ENCODE results near the gene PAIP2B. TPM values are rescaled to one million over a fixed set of nuclear protein-coding genes. Genes with fewer than 3 reads are reported as not detected.
"Not testable (repeated sequence)": the region's sequence is repeated elsewhere in the genome, so short reads cannot be mapped to it uniquely, and the experiment has no call there.

Gene PAIP2B
- 0.78 and 0.83 TPM in 2 replicates for total RNA-seq
- polyA plus RNA-seq (2012) = 0.21 TPM

- DNase-seq (ENCODE audit: low read depth) = peak; percentile 99
Observed at GRCh38 chr2:71226965-71227560, at the start of gene PAIP2B. Gene PAIP2B (minus strand): TSS chr2:71227103. CDS start chr2:71202589, 24,514 bp downstream.

- no peak for DNase-seq (ENCODE audit: low read depth)
Observed at GRCh38 chr2:71275939-71276310, 49.0 kb upstream of the PAIP2B start.

- peak; percentile 81 for DNase-seq (ENCODE audit: low read depth)
Observed at GRCh38 chr2:71269511-71270090, 42.7 kb upstream of the PAIP2B start.

GRCh38 chr2:71263386-71263785 is 36.5 kb upstream of the PAIP2B start:
- DNase-seq (ENCODE audit: low read depth) = no peak

GRCh38 chr2:71261534-71261933 is 34.6 kb upstream of the PAIP2B start:
- no peak for DNase-seq (ENCODE audit: low read depth)

GRCh38 chr2:71256421-71256820 is 29.5 kb upstream of the PAIP2B start:
- DNase-seq (ENCODE audit: low read depth) = no peak

GRCh38 chr2:71254776-71255175 is 27.9 kb upstream of the PAIP2B start:
- no peak for DNase-seq (ENCODE audit: low read depth)

- DNase-seq (ENCODE audit: low read depth) = peak; percentile 32
Observed at GRCh38 chr2:71254078-71254477, 27.2 kb upstream of the PAIP2B start.

- DNase-seq (ENCODE audit: low read depth) = peak; percentile 72
Observed at GRCh38 chr2:71253476-71253875, 26.6 kb upstream of the PAIP2B start.

GRCh38 chr2:71252862-71253261 is 26.0 kb upstream of the PAIP2B start:
- DNase-seq (ENCODE audit: low read depth) = no peak

- no peak for DNase-seq (ENCODE audit: low read depth)
Observed at GRCh38 chr2:71250935-71251334, 24.0 kb upstream of the PAIP2B start.

- DNase-seq (ENCODE audit: low read depth) = no peak
Observed at GRCh38 chr2:71244302-71244660, 17.4 kb upstream of the PAIP2B start.

- DNase-seq (ENCODE audit: low read depth) = peak; percentile 5
Observed at GRCh38 chr2:71243634-71244301, 16.9 kb upstream of the PAIP2B start.

GRCh38 chr2:71240794-71241193 is 13.9 kb upstream of the PAIP2B start:
- DNase-seq (ENCODE audit: low read depth) = peak; percentile 67

GRCh38 chr2:71238089-71238488 is 11.2 kb upstream of the PAIP2B start:
- DNase-seq (ENCODE audit: low read depth) = no peak

GRCh38 chr2:71235930-71236587 is 9.2 kb upstream of the PAIP2B start:
- DNase-seq (ENCODE audit: low read depth) = no peak

- DNase-seq (ENCODE audit: low read depth) = not testable (repeated sequence)
Observed at GRCh38 chr2:71233072-71233471, 6.2 kb upstream of the PAIP2B start.

GRCh38 chr2:71226096-71226964 is 573 bp downstream of the PAIP2B start:
- no peak for DNase-seq (ENCODE audit: low read depth)

GRCh38 chr2:71224935-71225334 is 2.0 kb downstream of the PAIP2B start:
- DNase-seq (ENCODE audit: low read depth) = no peak

GRCh38 chr2:71224457-71224856 is 2.4 kb downstream of the PAIP2B start:
- DNase-seq (ENCODE audit: low read depth) = no peak

GRCh38 chr2:71223767-71224333 is 3.1 kb downstream of the PAIP2B start:
- peak; percentile 84 for DNase-seq (ENCODE audit: low read depth)

All from myocyte (in vitro differentiated cells).